ENCODE measurements around the gene FKBP1A.

FKBP1A gene

GRCh38 chr20:1341561-1342265 is 51.1 kb downstream of the FKBP1A start:
- TF ChIP-seq, protein P1, sequence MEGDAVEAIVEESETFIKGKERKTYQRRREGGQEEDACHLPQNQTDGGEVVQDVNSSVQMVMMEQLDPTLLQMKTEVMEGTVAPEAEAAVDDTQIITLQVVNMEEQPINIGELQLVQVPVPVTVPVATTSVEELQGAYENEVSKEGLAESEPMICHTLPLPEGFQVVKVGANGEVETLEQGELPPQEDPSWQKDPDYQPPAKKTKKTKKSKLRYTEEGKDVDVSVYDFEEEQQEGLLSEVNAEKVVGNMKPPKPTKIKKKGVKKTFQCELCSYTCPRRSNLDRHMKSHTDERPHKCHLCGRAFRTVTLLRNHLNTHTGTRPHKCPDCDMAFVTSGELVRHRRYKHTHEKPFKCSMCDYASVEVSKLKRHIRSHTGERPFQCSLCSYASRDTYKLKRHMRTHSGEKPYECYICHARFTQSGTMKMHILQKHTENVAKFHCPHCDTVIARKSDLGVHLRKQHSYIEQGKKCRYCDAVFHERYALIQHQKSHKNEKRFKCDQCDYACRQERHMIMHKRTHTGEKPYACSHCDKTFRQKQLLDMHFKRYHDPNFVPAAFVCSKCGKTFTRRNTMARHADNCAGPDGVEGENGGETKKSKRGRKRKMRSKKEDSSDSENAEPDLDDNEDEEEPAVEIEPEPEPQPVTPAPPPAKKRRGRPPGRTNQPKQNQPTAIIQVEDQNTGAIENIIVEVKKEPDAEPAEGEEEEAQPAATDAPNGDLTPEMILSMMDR (IDR thresholded peaks at IDR 0.05; ENCODE audit: insufficient read depth, low read depth, low read length, missing control alignments) = no peak
- no peak overlapping the region for H3K4me3 ChIP-seq (ENCODE audit: low read length)
- no peak for DNase-seq (ENCODE audit: low read depth)

DNA sequence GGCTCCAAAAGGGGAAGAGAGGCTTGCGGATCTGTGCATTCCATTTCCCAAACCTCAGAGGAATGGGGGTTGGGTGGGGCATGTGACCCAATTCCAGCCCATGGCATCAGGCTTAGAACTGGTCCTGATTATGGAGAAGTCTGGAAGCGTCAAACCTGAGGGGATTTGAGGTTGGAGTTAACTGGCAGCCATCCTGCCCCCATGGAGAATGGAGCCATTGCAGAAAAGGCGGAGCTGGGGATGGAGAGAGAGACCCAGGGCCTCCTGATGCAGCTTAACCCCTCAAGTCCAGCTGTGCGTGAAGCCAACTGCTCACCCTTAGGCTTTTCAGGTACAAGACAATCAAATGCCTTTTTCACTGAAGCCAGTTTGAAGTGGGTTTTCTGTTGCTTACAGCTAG is 54.1 kb downstream of the FKBP1A start:
- no peak overlapping the region for H3K4me3 ChIP-seq (ENCODE audit: low read length)
- TF ChIP-seq, protein P1 (IDR thresholded peaks at IDR 0.05; ENCODE audit: insufficient read depth, low read depth, low read length, missing control alignments) = no peak
- DNase-seq (ENCODE audit: low read depth) = no peak

DNA sequence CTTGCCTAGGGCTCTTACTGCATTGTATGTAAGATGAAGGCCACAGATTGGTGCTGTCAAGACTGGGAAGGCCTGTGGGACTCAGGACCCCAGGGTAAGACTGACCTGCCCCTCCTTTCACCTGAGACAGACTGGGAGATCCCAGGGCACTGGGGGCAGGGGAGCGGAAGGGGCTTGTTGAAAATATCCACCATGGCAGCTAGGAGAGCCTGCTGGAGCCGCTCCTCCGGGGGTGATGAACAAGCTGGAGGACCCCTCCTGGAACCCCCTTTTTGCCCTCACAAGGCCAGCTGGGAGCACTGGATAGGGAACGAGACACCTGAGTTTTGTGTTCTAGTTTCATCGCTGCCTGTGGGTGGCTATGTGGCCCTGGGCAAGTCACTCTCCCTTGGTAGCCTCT is 54.8 kb downstream of the FKBP1A start:
- H3K4me3 ChIP-seq (ENCODE audit: low read length) = no peak overlapping the region
- TF ChIP-seq, protein P1 (IDR thresholded peaks at IDR 0.05; ENCODE audit: insufficient read depth, low read depth, low read length, missing control alignments) = no peak
- no peak for DNase-seq (ENCODE audit: low read depth)

GRCh38 chr20:1337441-1337840 is 55.4 kb downstream of the FKBP1A start:
- no peak overlapping the region for H3K4me3 ChIP-seq (ENCODE audit: low read length)
- TF ChIP-seq, protein P1 (IDR thresholded peaks at IDR 0.05; ENCODE audit: insufficient read depth, low read depth, low read length, missing control alignments) = no peak
- DNase-seq (ENCODE audit: low read depth) = no peak

GRCh38 chr20:1336699-1337367 is 56.0 kb downstream of the FKBP1A start:
- TF ChIP-seq, protein P1 (IDR thresholded peaks at IDR 0.05; ENCODE audit: insufficient read depth, low read depth, low read length, missing control alignments) = no peak
- DNase-seq (ENCODE audit: low read depth) = no peak
- H3K4me3 ChIP-seq (ENCODE audit: low read length) = no peak overlapping the region

DNA sequence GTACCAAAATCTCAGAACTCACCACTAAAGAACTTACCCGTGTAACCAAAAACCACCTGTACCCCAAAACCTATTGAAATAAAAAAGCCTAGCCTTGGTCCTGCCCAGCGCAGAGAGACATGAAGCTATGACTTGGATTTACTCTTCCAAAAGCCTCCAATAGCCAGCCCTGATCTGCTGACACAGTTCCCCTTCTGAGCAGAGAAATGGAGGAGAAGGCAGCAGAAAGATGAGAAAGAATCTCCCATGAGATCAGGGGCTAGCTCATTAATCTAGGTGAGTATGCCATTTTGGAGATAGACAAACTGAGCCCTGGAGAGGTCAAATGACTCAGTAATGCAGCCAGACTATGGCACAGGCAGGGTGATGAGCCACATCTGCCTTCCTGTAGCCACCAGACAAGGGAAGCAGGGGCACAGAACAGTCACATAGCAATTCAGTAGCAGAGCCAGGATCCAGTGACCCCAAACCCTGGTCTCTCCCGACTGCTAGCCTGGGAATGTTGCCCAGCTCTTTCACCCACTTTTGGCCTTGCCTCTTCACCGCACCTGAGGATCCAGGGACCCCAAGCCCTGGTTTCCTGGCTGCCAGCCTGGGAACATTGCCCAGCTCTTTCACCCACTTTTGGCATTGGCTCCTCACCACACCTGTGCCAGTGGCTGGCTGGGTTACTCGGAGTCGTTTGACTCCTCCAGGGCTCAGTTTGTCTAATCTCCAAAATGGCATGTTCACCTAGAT is 56.7 kb downstream of the FKBP1A start:
- H3K4me3 ChIP-seq (ENCODE audit: low read length) = no peak overlapping the region
- TF ChIP-seq, protein P1 (IDR thresholded peaks at IDR 0.05; ENCODE audit: insufficient read depth, low read depth, low read length, missing control alignments) = no peak
- no peak for DNase-seq (ENCODE audit: low read depth)

Data from epithelial cell of esophagus (primary cell).